ENCODE measurements around the gene TBC1D32. TPM values are rescaled to one million over a fixed set of nuclear protein-coding genes. Genes with fewer than 3 reads are reported as not detected.

Gene TBC1D32
- total RNA-seq, 2 donors from 2014 or later: 4.3 to 5.5 TPM

DNA sequence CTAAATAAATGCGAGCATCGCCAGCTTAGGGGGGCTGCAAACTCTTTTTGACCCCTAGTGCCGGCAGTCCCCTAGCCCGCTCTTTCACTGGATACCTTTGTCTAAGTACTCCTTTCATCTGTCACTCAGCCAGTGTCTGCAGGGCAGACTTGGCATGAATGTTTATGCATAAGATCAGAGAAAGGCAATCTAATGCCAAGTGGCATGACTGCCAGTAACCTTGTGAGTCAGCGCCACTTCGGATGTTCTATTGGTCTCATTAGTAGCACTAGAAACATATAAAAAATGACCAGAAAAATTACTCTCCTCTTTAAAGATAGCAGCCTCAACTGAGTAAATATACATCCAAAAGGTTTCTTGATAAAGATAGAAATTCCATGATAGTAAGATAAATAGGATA is 192.2 kb downstream of the TBC1D32 start:
- TF ChIP-seq, protein P1, sequence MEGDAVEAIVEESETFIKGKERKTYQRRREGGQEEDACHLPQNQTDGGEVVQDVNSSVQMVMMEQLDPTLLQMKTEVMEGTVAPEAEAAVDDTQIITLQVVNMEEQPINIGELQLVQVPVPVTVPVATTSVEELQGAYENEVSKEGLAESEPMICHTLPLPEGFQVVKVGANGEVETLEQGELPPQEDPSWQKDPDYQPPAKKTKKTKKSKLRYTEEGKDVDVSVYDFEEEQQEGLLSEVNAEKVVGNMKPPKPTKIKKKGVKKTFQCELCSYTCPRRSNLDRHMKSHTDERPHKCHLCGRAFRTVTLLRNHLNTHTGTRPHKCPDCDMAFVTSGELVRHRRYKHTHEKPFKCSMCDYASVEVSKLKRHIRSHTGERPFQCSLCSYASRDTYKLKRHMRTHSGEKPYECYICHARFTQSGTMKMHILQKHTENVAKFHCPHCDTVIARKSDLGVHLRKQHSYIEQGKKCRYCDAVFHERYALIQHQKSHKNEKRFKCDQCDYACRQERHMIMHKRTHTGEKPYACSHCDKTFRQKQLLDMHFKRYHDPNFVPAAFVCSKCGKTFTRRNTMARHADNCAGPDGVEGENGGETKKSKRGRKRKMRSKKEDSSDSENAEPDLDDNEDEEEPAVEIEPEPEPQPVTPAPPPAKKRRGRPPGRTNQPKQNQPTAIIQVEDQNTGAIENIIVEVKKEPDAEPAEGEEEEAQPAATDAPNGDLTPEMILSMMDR (IDR thresholded peaks at IDR 0.05): no peak
- H3K27ac ChIP-seq: no peak overlapping the region
- no peaks in the 10 kb centered on the region for H3K4me1 ChIP-seq
- H3K36me3 ChIP-seq: no peaks in the 10 kb centered on the region
- H3K4me3 ChIP-seq: no peak overlapping the region
- no peak for DNase-seq (ENCODE audit: low spot score)
- H3K9me3 ChIP-seq: peaks cover 0 to 5% of the 10 kb centered on the region in 2 donors
- H3K27me3 ChIP-seq: no peaks in the 10 kb centered on the region

DNA sequence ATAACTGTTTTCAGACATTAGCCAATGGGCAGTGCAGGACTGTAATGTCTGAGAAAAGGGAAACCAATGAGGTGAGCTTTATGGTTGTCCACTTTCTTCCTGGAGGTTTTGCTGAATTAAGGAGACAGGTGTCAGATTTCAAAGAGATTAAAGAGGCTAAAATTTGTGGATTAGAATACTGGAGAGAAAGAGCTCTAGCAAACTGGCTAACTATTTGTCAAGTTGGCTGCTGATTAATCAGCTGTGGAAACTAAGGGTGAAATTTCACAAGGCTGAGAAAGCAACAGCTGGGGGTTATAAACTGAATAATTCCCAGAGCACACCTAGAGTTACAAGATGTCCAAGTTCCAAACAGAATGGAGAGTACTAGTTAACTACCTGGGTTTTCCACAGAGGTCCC is 198.9 kb downstream of the TBC1D32 start:
- H3K36me3 ChIP-seq: no peaks in the 10 kb centered on the region
- TF ChIP-seq, protein P1 (IDR thresholded peaks at IDR 0.05): no peak
- no peaks in the 10 kb centered on the region for H3K4me1 ChIP-seq
- H3K27me3 ChIP-seq: no peaks in the 10 kb centered on the region
- no peak overlapping the region for H3K27ac ChIP-seq
- H3K9me3 ChIP-seq: no peaks in the 10 kb centered on the region
- H3K4me3 ChIP-seq: no peak overlapping the region
- no peak for DNase-seq (ENCODE audit: low spot score)

DNA sequence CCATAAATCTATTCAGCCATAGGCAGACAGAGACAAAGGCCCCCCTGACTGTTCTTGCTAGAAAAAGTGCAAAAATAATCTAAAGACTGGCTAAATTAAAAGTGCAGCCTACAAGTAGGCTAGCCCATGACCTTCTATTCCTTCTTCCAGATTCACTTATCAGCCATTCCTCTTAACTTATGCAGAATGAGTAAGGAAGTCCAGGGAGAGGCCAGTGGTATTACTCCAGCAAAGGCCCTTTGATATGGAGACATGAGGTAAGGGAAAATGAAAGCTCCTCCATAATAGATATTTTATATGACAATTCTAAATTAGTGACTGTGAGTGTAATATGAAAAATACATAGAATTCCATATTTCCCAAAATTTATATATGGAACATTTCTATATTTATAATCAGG is 199.4 kb downstream of the TBC1D32 start:
- Histone ChIP-seq H3K27ac (no peak overlapping the region), H3K9me3 (no peaks in the 10 kb centered on the region), H3K36me3 (no peaks in the 10 kb centered on the region), H3K4me1 (no peaks in the 10 kb centered on the region), H3K27me3 (no peaks in the 10 kb centered on the region), H3K4me3 (no peak overlapping the region)
- TF ChIP-seq, protein P1 (IDR thresholded peaks at IDR 0.05): no peak
- no peak for DNase-seq (ENCODE audit: low spot score)

DNA sequence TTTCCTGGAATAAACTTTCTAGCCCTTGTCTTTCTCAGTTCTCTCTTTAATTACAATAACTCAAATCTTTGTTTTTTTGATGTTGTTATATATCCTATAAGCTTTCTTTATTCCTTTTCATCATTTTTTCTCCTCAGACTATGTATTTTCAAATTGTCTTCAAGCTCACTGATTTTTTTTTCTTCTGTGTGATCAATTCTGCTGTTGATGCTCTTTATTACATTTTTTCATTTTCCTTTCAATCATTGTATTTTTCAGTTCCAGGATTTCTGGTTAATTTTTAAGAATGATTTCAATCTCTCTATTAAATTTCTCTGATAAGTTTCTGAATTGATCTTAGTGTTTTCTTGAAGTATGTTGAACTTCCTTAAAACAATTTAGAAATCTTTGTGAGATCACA is 209.7 kb downstream of the TBC1D32 start:
- H3K4me1 ChIP-seq: no peaks in the 10 kb centered on the region
- H3K9me3 ChIP-seq: peaks cover 0 to 34% of the 10 kb centered on the region in 2 donors
- H3K4me3 ChIP-seq: no peak overlapping the region
- peaks cover 15% of the 10 kb centered on the region for H3K36me3 ChIP-seq
- no peak for DNase-seq (ENCODE audit: low spot score)
- TF ChIP-seq, protein P1 (IDR thresholded peaks at IDR 0.05): no peak
- no peak overlapping the region for H3K27ac ChIP-seq
- no peaks in the 10 kb centered on the region for H3K27me3 ChIP-seq

DNA sequence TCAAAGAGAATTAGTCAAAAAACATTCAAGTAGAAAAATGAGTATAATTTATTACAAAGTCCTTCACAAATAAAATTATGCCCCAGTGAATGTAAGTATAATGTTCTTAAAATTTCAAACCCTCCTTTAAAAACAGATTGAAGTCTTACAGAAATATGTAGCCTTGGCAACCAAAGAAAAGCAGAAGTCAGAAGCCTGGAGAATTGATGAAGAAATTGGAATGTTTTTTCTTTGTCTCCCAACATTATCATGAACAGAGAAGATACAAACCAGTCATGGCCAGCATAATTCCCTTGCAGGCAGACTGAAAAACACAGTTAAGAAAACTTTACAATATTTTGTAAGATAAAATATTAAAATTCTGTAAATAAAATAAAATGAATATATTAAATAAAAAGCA is 221.9 kb downstream of the TBC1D32 start:
- no peak for DNase-seq (ENCODE audit: low spot score)
- Histone ChIP-seq H3K27ac (no peak overlapping the region), H3K36me3 (no peaks in the 10 kb centered on the region), H3K27me3 (no peaks in the 10 kb centered on the region), H3K4me1 (no peaks in the 10 kb centered on the region), H3K4me3 (no peak overlapping the region), H3K9me3 (no peaks in the 10 kb centered on the region)
- TF ChIP-seq, protein P1 (IDR thresholded peaks at IDR 0.05): no peak

DNA sequence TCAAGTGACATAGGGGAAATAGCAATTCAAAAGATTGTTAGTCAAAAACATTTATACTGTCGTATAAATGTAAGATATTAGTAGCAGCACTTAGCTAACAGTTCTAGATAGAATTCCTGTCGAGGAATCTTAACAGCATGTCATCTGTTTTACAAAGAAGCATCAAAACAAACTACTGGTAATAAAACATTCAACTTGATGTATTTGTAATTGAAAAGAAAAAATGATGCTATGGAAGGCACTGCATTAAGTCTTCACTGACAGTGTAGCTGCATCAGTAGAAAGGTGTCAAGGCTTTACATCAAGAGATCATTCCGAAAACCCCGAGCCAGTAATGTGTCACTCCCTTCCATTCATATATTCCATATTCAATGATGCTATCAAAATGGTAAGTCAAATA is 223.5 kb downstream of the TBC1D32 start:
- no peak overlapping the region for H3K4me3 ChIP-seq
- H3K27ac ChIP-seq: no peak overlapping the region
- TF ChIP-seq, protein P1 (IDR thresholded peaks at IDR 0.05): no peak
- H3K27me3 ChIP-seq: no peaks in the 10 kb centered on the region
- no peak for DNase-seq (ENCODE audit: low spot score)
- H3K9me3 ChIP-seq: no peaks in the 10 kb centered on the region
- H3K36me3 ChIP-seq: no peaks in the 10 kb centered on the region
- H3K4me1 ChIP-seq: no peaks in the 10 kb centered on the region
